ENCODE data around the gene CDH4. TPM values are rescaled to one million over a fixed set of nuclear protein-coding genes. Genes with fewer than 3 reads are reported as not detected.

The CDH4 gene
- total and polyA plus RNA-seq, 2 of the 4 experiments (the other 2 are of a cell fraction), result 1.6 to 3.5 TPM

GRCh38 chr20:61897401-61898295 lies 645.6 kb downstream of the CDH4 start (continued):
- TF ChIP-seq, protein P1, sequence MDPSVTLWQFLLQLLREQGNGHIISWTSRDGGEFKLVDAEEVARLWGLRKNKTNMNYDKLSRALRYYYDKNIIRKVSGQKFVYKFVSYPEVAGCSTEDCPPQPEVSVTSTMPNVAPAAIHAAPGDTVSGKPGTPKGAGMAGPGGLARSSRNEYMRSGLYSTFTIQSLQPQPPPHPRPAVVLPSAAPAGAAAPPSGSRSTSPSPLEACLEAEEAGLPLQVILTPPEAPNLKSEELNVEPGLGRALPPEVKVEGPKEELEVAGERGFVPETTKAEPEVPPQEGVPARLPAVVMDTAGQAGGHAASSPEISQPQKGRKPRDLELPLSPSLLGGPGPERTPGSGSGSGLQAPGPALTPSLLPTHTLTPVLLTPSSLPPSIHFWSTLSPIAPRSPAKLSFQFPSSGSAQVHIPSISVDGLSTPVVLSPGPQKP (IDR thresholded peaks at IDR 0.05; ENCODE audit: borderline replicate concordance, low read depth, low read length), result no peak
- TF ChIP-seq CEBPB (IDR thresholded peaks at IDR 0.05; ENCODE audit: low read depth, low read length) (no peak), CHD1 (IDR thresholded peaks at IDR 0.05; ENCODE audit: low read depth, low read length) (no peak), RCOR1 (IDR thresholded peaks at IDR 0.05; ENCODE audit: insufficient replicate concordance, low read length) (no peak), MAZ (IDR thresholded peaks at IDR 0.05; ENCODE audit: borderline replicate concordance, low read depth, low read length) (no peak)

Data from IMR-90 (cell line).